ENCODE measurements around the gene P2RY12.

DNA sequence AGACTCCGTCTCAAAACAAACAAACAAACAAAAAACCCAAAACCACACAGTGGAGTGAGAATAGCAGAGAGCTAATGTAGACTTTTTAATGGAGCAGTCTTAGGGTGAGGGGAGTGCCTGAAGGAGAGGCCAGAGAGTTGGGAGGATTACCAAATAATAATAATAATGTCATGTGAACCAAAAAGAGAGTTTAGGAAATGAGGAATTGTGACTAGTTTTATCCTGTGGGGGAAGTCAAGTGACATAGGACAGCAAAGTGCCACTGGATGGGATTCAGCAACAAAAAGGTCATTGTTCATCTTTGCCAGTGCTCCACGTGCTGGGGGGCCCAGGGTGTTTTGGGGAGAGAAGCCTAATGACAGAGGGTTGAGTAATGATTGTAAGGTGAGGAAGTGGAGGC, 80.8 kb downstream of the P2RY12 start:
- TF ChIP-seq, protein P1, sequence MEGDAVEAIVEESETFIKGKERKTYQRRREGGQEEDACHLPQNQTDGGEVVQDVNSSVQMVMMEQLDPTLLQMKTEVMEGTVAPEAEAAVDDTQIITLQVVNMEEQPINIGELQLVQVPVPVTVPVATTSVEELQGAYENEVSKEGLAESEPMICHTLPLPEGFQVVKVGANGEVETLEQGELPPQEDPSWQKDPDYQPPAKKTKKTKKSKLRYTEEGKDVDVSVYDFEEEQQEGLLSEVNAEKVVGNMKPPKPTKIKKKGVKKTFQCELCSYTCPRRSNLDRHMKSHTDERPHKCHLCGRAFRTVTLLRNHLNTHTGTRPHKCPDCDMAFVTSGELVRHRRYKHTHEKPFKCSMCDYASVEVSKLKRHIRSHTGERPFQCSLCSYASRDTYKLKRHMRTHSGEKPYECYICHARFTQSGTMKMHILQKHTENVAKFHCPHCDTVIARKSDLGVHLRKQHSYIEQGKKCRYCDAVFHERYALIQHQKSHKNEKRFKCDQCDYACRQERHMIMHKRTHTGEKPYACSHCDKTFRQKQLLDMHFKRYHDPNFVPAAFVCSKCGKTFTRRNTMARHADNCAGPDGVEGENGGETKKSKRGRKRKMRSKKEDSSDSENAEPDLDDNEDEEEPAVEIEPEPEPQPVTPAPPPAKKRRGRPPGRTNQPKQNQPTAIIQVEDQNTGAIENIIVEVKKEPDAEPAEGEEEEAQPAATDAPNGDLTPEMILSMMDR (tag by site-specific recombination; IDR thresholded peaks at IDR 0.05), result no peak
- TF ChIP-seq KLF10 (tag by site-specific recombination; IDR thresholded peaks at IDR 0.05), result no peak
- no peak for TF ChIP-seq ZNF664 (tag by site-specific recombination; IDR thresholded peaks at IDR 0.05)
- TF ChIP-seq MEIS1 (CRISPR knock-in tag; IDR thresholded peaks at IDR 0.05; ENCODE audit: borderline replicate concordance), result no peak
- TF ChIP-seq, protein P2, sequence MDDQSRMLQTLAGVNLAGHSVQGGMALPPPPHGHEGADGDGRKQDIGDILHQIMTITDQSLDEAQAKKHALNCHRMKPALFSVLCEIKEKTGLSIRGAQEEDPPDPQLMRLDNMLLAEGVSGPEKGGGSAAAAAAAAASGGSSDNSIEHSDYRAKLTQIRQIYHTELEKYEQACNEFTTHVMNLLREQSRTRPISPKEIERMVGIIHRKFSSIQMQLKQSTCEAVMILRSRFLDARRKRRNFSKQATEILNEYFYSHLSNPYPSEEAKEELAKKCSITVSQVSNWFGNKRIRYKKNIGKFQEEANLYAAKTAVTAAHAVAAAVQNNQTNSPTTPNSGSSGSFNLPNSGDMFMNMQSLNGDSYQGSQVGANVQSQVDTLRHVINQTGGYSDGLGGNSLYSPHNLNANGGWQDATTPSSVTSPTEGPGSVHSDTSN (CRISPR knock-in tag; IDR thresholded peaks at IDR 0.05), result no peak
- no peak for TF ChIP-seq ZNF48 (tag by site-specific recombination; IDR thresholded peaks at IDR 0.05)
- no peak for TF ChIP-seq GLI4 (tag by site-specific recombination; IDR thresholded peaks at IDR 0.05)
- TF ChIP-seq ZNF223 (tag by site-specific recombination; IDR thresholded peaks at IDR 0.05), result no peak
- no peak for TF ChIP-seq ZBTB8A (tag by site-specific recombination; IDR thresholded peaks at IDR 0.05)
- TF ChIP-seq ZNF133 (tag by site-specific recombination; IDR thresholded peaks at IDR 0.05), result no peak
- no peak for TF ChIP-seq ZNF561 (tag by site-specific recombination; IDR thresholded peaks at IDR 0.05; ENCODE audit: borderline replicate concordance)

Data from HEK293 (cell line).